Common myeloid progenitor, CD34-positive (primary cell): ENCODE data around the gene PTPRO.

Experiments
- CTCF ChIA-PET: fragments of 350-600 bp; sonication (Branson Sonifier 250); formaldehyde crosslinking; loops from one replicate; lab custom pipeline; 2021; ENCODE audit warnings: antibody characterized with exemption; lab: Charles Lee
- POLR2A ChIA-PET: fragments of 350-600 bp; sonication (Branson Sonifier 250); formaldehyde crosslinking; loops from one replicate; lab custom pipeline; 2021; ENCODE audit warnings: antibody characterized with exemption; lab: Charles Lee
- DNase-seq, 3 donors: peaks; one replicate each; pipeline versions ENCODE4 v3.0.0 to v3.0.0-alpha.2; 2013
- H3K27ac ChIP-seq, 2 experiments: 1 replicate in 1 of 2; 2 replicates in 1 of 2; pipeline ENCODE4 v1.7.0; 2013; ENCODE audit warnings: inconsistent platforms in 2 of 2, low read length in 2 of 2, mild to moderate bottlenecking in 2 of 2, low read depth in 1 of 2, moderate library complexity in 1 of 2; ENCODE audit not compliant: severe bottlenecking in 2 of 2, insufficient read depth in 1 of 2, poor library complexity in 1 of 2
- H3K27me3 ChIP-seq, 5 experiments: replicated peaks in 2 of 5; 1 replicate in 3 of 5; 2 replicates in 2 of 5; pipeline versions ENCODE4 v1.6.1 to v1.7.0; 2013; ENCODE audit warnings: low read length in 4 of 5, mild to moderate bottlenecking in 2 of 5, moderate library complexity in 2 of 5, inconsistent platforms in 1 of 5; ENCODE audit not compliant: insufficient read depth in 5 of 5, control insufficient read depth in 4 of 5
- H3K36me3 ChIP-seq, 4 experiments: 1 replicate in 2 of 4; 2 replicates in 2 of 4; pipeline versions ENCODE4 v1.6.1 to v1.7.0; 2013; ENCODE audit warnings: low read length in 3 of 4, control low read depth in 1 of 4, mild to moderate bottlenecking in 1 of 4; ENCODE audit not compliant: control insufficient read depth in 4 of 4, insufficient read depth in 4 of 4
- H3K4me1 ChIP-seq, 4 experiments: 1 replicate in 3 of 4; 2 replicates in 1 of 4; pipeline versions ENCODE4 v1.6.1 to v1.7.1; 2013; ENCODE audit warnings: low read length in 3 of 4, mild to moderate bottlenecking in 3 of 4, control low read depth in 1 of 4, inconsistent platforms in 1 of 4, moderate library complexity in 1 of 4; ENCODE audit not compliant: control insufficient read depth in 4 of 4, insufficient read depth in 4 of 4; ENCODE audit errors: control extremely low read depth in 1 of 4
- H3K4me3 ChIP-seq, 7 experiments: 1 replicate in 4 of 7; 2 replicates in 3 of 7; pipeline versions ENCODE4 v1.5.1 to v1.7.0; 2013; ENCODE audit warnings: mild to moderate bottlenecking in 7 of 7, low read length in 6 of 7, moderate library complexity in 6 of 7, inconsistent platforms in 2 of 7, low read depth in 2 of 7, control low read depth in 1 of 7; ENCODE audit not compliant: insufficient read depth in 4 of 7, control insufficient read depth in 1 of 7; ENCODE audit errors: extremely low read depth in 1 of 7
- H3K9me3 ChIP-seq, 5 experiments: 1 replicate in 4 of 5; 2 replicates in 1 of 5; pipeline versions ENCODE4 v1.6.1 to v1.7.1; 2013; ENCODE audit warnings: low read length in 4 of 5, mild to moderate bottlenecking in 2 of 5, inconsistent platforms in 1 of 5, low read depth in 1 of 5, moderate library complexity in 1 of 5; ENCODE audit not compliant: control insufficient read depth in 4 of 5, insufficient read depth in 2 of 5; ENCODE audit errors: control extremely low read depth in 1 of 5
- WGBS: methylation state at CpG from one replicate; pipeline ENCODE4 v1.1.5; 2013; ENCODE audit not compliant: insufficient coverage; 5-methylcytosine and 5-hydroxymethylcytosine counted together

PTPRO gene

DNA sequence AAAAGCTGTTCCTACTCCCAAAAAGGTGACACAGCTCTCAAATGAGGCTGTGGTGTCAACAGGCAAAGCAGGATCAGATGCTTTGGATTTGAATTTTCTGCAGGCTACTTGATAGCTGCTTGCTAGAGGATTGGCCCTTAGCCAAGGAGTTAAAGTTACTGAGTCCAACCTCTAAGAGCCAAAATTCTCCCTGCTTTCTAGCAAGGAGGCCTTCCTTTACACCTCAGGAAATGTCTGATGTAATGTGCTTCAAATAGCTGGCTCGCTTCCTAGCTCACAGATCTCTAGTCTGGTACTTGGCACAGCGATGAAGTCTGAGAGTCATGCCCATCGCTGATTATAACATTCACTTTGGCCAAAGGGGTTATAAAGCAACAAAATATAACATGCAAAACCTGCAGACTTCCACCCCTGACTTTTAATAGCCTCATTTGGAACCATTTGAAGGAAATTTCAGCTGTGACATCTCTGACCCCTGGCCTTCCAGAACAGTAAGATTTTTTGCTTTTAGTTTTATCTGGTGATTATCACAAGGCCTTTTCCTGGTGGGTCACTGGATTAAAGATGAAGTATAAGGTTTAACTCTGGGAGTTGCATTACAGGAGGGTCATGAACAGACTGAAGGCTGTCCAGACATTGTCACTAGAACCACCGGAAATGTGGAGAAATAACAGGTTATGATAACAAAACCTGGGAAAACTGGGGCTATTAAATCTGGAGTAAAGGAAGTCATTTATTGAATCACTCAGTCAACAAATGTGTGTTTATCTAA lies 277.1 kb downstream of the PTPRO start:
- H3K4me1 ChIP-seq: peaks cover 0 to 4% (median 0%) of the 10 kb centered on the region in 4 experiments
- peak in 1 of 3 donors; percentile 19 for DNase-seq
- 44% methylated on average over 4 of the region's 4 CpGs for WGBS
- no peaks in the 10 kb centered on the region for H3K27me3 ChIP-seq
- ChIA-PET CTCF (no interaction called here), POLR2A (no interaction called here)
- no peaks in the 10 kb centered on the region for H3K9me3 ChIP-seq
- no peak overlapping the region for H3K27ac ChIP-seq
- no peak overlapping the region for H3K4me3 ChIP-seq
- no peaks in the 10 kb centered on the region for H3K36me3 ChIP-seq

DNA sequence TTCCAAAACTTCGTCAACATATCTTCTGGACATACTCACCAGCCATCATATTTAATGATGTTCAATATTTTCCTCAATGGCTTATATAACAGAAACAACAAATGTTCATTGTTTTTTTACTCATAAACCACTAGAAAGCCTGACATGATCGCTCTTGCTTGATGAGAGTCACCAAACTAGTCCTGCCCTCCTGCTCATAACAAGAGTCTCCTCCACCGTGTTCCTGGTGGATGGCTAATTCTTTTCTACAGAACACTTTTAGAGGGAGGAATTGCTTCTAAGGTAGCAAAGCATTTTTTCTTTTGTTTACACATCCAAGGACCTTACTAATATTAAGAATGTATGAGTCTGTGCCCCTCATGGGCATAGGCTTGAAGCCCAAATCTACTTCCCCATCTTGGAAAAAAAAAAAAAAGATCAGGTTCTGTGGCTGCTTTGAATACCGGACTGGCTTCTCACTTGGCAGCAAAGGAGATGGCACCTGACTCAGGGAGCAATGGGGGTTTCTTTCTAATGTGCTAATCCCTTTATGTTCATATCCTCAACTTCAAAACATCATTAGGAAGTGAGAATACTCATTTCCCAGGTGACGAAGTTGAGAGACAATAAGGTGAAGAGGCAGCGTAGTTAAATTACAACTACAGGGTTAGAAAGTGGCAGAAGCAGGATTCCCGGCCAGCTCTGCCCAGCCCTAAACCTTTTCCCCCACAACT lies 278.1 kb downstream of the PTPRO start:
- Histone ChIP-seq H3K27ac (no peak overlapping the region), H3K4me1 (peaks cover 0 to 4% (median 0%) of the 10 kb centered on the region in 4 experiments), H3K27me3 (no peaks in the 10 kb centered on the region), H3K36me3 (no peaks in the 10 kb centered on the region), H3K4me3 (no peak overlapping the region), H3K9me3 (no peaks in the 10 kb centered on the region)
- DNase-seq: no peak
- 97% methylated on average over 4 of the region's 7 CpGs for WGBS
- ChIA-PET CTCF (no interaction called here), POLR2A (no interaction called here)

GRCh38 chr12:15601210-15601800 lies 279.0 kb downstream of the PTPRO start:
- no peak overlapping the region for H3K27ac ChIP-seq
- no peak overlapping the region for H3K4me3 ChIP-seq
- H3K4me1 ChIP-seq: peaks cover 0 to 4% (median 1%) of the 10 kb centered on the region in 4 experiments
- WGBS: no CpG with 5 or more reads among the region's 1 CpG
- no peaks in the 10 kb centered on the region for H3K27me3 ChIP-seq
- no peaks in the 10 kb centered on the region for H3K36me3 ChIP-seq
- no peak for DNase-seq
- ChIA-PET POLR2A (no interaction called here), CTCF (no interaction called here)
- H3K9me3 ChIP-seq: no peaks in the 10 kb centered on the region

DNA sequence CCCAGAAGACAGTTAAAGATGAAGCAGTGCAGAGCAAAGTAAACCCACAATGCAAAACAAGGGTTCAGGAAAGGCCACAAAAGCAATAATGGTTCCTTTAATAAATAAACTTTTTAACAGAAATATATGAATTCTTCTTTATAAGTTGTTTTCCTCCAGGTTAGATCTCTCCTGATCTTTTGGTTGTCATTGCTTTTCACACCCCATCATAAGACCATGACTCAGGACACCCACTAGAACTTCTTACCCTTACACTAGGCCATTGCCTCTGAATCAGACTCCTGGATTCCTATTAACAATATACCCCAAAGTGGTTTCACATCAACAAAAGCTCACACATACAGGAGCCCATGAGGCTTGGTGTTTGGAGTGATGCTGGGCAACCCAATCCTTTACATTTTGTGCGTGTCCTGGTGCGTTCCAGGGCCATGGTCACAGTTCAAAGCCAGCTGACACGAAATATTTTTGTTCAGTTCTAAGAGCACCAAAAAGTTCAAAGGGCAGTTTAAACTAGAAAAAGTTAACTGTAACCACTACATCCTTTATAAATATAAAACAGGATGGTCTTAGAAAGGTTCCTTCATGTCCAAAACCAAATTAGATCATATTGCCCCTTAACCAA lies 279.9 kb downstream of the PTPRO start:
- no CpG with 5 or more reads among the region's 3 CpGs for WGBS
- Histone ChIP-seq H3K36me3 (no peaks in the 10 kb centered on the region), H3K4me3 (no peak overlapping the region), H3K27ac (no peak overlapping the region), H3K4me1 (peaks cover 0 to 4% (median 1%) of the 10 kb centered on the region in 4 experiments), H3K27me3 (no peaks in the 10 kb centered on the region), H3K9me3 (no peaks in the 10 kb centered on the region)
- DNase-seq: no peak
- POLR2A ChIA-PET: no interaction called here
- CTCF ChIA-PET: no interaction called here

DNA sequence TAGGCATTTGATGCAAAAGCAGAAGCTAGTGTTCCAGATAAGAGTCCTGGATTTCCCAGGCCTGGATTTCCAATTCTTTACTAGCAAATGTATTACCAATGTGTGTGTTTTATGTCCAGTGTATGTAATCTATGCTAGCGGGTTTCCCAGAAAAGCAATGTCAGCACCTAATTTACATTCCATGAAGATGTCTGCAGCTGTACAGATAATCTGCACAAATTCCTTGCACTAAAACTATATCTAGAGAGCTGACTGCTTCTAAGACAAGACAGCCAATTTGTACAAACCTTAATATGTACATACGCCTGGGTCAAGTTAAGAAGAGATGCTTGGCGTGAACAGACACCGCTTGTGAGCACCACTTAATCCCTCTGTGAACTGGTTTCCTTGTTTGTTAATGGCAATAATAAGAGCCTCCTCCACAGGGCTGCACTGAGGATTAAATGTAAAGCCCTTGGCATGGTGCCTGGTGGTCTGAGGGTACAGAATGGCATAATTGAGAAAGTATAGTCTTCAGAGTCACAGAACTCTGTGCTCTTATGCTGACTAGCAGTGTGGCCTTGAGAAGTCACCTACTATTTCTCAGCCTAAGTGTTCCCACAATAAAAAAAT lies 281.3 kb downstream of the PTPRO start:
- Histone ChIP-seq H3K27ac (no peak overlapping the region), H3K36me3 (no peaks in the 10 kb centered on the region), H3K4me1 (peaks cover 0 to 4% (median 1%) of the 10 kb centered on the region in 4 experiments), H3K27me3 (no peaks in the 10 kb centered on the region), H3K4me3 (no peak overlapping the region), H3K9me3 (no peaks in the 10 kb centered on the region)
- no peak for DNase-seq
- CTCF ChIA-PET: no interaction called here
- 100% methylated on average over 2 of the region's 4 CpGs for WGBS
- POLR2A ChIA-PET: no interaction called here

DNA sequence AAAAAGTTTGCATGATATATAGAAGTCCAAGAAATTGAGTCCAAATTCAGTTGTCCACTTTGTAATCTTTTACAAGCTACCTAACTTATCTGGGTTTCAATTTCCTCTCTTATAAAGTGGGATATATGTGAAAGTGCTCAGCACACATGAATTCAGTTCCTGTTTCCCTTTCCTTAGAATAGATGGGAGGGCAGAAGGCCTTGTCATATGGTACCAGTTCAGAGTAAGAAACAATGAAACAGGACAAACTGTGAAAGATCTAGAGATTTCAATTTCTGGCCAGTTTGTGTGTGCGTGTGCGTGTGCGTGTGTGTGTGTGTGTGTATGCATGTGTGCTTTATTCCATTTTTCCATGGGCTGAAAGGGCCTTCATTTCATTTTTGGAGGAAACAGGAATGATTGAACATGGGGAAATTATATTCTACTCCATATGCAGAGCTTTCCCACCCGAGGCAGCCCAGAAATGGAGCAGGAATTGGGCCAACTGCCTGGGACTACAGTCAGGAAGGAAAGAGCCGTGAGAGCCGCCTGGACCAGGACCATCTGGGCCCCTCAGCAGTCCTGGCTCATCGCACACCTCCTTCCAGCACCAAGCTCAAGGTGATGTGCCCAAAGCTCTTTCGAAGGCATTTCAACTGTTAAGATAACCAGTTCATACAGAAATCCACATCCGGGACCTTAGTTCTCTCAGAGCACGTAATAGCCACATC lies 283.7 kb downstream of the PTPRO start:
- H3K9me3 ChIP-seq: no peaks in the 10 kb centered on the region
- CTCF ChIA-PET: interaction anchor here (1.4 kb wide), 1 partner anchor 17 kb away, joined by 4 read pairs; no protein-coding TSS in a partner anchor
- 96% methylated on average over 8 of the region's 10 CpGs for WGBS

More for the DNA sequence above, 283.7 kb downstream of the PTPRO start:
- peak in 1 of 3 donors; percentile 8 for DNase-seq
- Histone ChIP-seq H3K4me1 (peaks cover 0 to 3% (median 0%) of the 10 kb centered on the region in 4 experiments), H3K27ac (no peak overlapping the region), H3K4me3 (no peak overlapping the region), H3K36me3 (no peaks in the 10 kb centered on the region), H3K27me3 (no peaks in the 10 kb centered on the region)
- POLR2A ChIA-PET: no interaction called here
